Measurements from ENCODE around the gene MTHFD1. TPM values are rescaled to one million over a fixed set of nuclear protein-coding genes. Genes with fewer than 3 reads are reported as not detected.
A peak's percentile ranks its signal among the peaks of the same experiment; 100 is the strongest.

Gene MTHFD1
- 10 to 100 TPM; 35.9 to 73.3 (median 37.3) TPM for total RNA-seq
- long read RNA-seq, donor 1, transcript MTHFD1-201 (28 exons, 3,136 nt) = major isoform, 32 of 48 reads
- long read RNA-seq, donor 1, partial matches to known transcripts = 10 of 48 reads
- long read RNA-seq, donor 1, other reads (novel, unspliced or antisense) = 6 of 48 reads
- long read RNA-seq, donor 2, transcript MTHFD1-201 (28 exons, 3,136 nt) = major isoform, 13 of 19 reads
- long read RNA-seq, donor 2, partial matches to known transcripts = 6 of 19 reads
- long read RNA-seq, donor 2, other reads (novel, unspliced or antisense) = 0 of 19 reads

DNA sequence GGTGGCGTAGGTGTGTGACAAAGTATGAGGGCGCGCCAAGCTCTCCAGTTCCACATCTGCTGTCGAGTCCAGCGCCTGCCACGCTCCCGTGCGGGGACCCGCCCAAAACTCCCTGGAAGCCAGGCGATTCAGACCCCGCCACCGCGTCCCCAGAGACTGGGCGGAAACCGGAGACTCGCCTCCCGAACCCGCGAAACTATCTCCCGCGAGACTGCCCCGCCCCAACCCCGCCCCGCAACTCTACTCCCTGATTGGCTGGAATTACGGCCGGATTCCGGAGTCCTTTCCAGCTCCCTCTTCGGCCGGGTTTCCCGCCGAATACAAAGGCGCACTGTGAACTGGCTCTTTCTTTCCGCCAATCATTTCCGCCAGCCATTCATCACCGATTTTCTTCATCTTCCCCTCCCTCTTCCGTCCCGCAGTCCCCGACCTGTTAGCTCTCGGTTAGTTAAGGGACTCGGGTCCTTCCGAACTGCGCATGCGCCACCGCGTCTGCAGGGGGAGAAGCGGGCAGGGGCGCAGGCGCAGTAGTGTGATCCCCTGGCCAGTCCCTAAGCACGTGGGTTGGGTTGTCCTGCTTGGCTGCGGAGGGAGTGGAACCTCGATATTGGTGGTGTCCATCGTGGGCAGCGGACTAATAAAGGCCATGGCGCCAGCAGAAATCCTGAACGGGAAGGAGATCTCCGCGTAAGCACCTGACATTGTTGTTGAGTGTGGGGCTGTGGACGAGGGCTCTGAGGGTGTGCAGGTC is at the start of gene MTHFD1:
Gene MTHFD1 (plus strand): TSS at position 572 of the 751 bp plus-strand sequence. CDS start 75 bp downstream, at position 647.
- no peaks in the 10 kb centered on the region for H3K36me3 ChIP-seq (ENCODE audit: low read depth)
- TF ChIP-seq, protein P1, sequence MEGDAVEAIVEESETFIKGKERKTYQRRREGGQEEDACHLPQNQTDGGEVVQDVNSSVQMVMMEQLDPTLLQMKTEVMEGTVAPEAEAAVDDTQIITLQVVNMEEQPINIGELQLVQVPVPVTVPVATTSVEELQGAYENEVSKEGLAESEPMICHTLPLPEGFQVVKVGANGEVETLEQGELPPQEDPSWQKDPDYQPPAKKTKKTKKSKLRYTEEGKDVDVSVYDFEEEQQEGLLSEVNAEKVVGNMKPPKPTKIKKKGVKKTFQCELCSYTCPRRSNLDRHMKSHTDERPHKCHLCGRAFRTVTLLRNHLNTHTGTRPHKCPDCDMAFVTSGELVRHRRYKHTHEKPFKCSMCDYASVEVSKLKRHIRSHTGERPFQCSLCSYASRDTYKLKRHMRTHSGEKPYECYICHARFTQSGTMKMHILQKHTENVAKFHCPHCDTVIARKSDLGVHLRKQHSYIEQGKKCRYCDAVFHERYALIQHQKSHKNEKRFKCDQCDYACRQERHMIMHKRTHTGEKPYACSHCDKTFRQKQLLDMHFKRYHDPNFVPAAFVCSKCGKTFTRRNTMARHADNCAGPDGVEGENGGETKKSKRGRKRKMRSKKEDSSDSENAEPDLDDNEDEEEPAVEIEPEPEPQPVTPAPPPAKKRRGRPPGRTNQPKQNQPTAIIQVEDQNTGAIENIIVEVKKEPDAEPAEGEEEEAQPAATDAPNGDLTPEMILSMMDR (IDR thresholded peaks at IDR 0.05) = no peak
- peak; percentile 97 to 99 (median 98) for DNase-seq
- ATAC-seq = peak; percentile 93
- intact Hi-C loops (cut with DNase I, micrococcal nuclease) = no loop called here
- H3K9me3 ChIP-seq = no peaks in the 10 kb centered on the region
- H3K4me1 ChIP-seq (ENCODE audit: low read depth) = peaks cover 9% of the 10 kb centered on the region
- peak within 1 kb of the TSS; percentile 51 for H3K4me3 ChIP-seq

DNA sequence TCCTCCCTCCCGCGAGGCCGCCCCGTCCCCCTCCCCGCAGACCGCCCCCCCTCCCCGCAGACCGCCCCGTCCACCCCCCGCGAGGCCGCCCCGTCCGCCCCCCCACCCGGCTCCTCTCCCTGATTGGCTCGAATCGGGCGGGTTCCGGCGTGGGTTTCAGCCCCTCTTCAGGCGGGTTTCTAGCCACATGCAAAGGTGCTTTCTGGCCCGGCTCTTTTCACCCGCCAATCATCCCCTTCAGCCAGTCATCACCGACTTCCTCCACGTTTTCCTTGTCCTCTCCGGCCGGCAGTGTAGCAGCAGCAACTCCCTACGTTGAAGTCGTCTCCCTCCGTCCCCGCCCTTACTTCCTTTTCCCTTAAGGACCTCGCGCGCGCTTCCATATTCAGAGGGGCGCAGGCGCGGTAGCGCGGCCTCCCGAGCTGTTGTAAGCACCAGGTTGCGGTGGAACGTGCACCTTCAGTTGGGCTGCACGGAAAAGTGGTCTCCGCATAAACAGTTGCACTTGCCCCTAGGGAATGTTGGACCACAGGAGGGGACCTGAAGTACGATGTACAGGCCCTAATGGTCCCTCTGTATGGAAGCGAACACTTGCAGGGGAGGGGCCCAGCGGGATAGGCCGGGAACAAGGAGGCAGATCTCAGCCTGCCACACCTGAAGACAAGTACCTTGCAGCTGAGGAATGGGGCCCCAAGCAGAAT is 49.4 kb upstream of the MTHFD1 start:
- intact Hi-C loops (cut with DNase I, micrococcal nuclease) = no loop called here
- peak; percentile 93 to 96 (median 94) for DNase-seq
- no peaks in the 10 kb centered on the region for H3K36me3 ChIP-seq (ENCODE audit: low read depth)
- H3K4me1 ChIP-seq (ENCODE audit: low read depth) = no peaks in the 10 kb centered on the region
- H3K9me3 ChIP-seq = peaks cover 5% of the 10 kb centered on the region
- H3K4me3 ChIP-seq = peak overlapping the region; percentile 57
- TF ChIP-seq, protein P1 (IDR thresholded peaks at IDR 0.05) = no peak
- ATAC-seq = peak; percentile 93

DNA sequence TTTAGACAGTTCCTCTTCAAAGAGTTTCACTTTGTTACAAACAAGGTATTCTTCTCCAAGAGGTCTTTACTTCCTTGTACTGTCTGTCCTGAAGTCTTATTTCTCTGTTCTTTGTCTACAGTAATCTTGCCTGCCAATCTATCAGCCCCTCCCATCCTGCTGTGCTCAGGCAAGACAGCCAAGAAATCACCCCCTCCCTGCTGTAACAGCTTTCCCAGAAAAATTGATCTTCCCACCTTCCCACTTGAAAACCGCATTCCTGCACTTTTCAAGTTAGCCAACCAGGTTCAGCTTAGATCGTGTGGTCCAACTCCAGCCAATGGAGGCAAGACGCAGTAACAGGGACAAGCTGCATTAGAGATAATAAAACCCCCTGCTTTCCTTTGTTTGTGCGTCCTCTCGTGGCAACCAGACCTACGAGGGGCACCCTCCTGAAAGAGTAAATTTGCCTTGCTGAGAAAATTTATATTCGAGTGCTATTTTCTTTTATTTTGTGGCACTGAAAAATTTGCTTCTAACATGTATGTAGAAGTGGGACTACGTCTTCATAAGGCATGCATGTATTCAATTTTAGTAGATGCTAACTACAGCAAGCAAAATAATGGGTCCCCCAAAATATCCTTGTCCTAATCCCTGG is 47.5 kb upstream of the MTHFD1 start:
- Histone ChIP-seq H3K4me3 (no peak overlapping the region), H3K9me3 (peaks cover 5% of the 10 kb centered on the region), H3K4me1 (ENCODE audit: low read depth) (no peaks in the 10 kb centered on the region), H3K36me3 (ENCODE audit: low read depth) (no peaks in the 10 kb centered on the region)
- intact Hi-C loops (cut with DNase I, micrococcal nuclease) = loop anchor here (5.0 to 10.0 kb wide), 2 partner anchors 134 to 297 kb away; no protein-coding TSS in a partner anchor
- DNase-seq (no peak), ATAC-seq (no peak)
- TF ChIP-seq, protein P1 (IDR thresholded peaks at IDR 0.05) = no peak

DNA sequence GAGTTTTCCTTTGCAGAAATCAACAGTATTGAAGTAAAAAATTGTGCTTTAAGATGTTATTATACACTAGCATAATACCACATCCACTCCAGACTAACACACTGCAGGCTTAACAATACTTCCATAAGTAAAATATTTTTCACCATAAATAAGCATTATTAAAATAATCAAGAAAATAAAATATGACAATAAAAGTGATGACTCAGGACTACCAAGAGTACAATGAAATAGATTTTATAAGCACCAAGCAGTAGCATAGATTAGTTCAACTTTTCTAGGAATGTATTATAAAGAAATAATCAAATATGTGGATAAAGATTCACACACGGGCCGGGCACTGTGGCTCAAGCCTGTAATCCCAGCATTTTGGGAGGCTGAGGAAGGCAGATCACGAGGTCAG is 40.4 kb upstream of the MTHFD1 start:
- Histone ChIP-seq H3K36me3 (ENCODE audit: low read depth) (no peaks in the 10 kb centered on the region), H3K9me3 (no peaks in the 10 kb centered on the region), H3K4me1 (ENCODE audit: low read depth) (no peaks in the 10 kb centered on the region), H3K4me3 (no peak overlapping the region)
- intact Hi-C loops (cut with DNase I, micrococcal nuclease) = loop anchor here in 1 of 2 donors (10.0 kb wide), 1 partner anchor 127 kb away; no protein-coding TSS in a partner anchor
- TF ChIP-seq, protein P1 (IDR thresholded peaks at IDR 0.05) = no peak
- ATAC-seq = no peak
- DNase-seq = no peak
